Testis (tissue), 3 donors: ENCODE results near the gene BABAM2. TPM values are rescaled to one million over a fixed set of nuclear protein-coding genes. Genes with fewer than 3 reads are reported as not detected.

Experiments
- DNase-seq: peaks from one replicate; pipeline ENCODE4 v3.0.0-alpha.2; 2019
- H3K27ac ChIP-seq, 2 donors: fragments of 200-600 bp; sonication (generic); one replicate each; pipeline ENCODE4 v1.5.1; 2019
- H3K27me3 ChIP-seq: fragments of 200-600 bp; sonication (generic); one replicate; pipeline ENCODE4 v1.5.1; 2019
- H3K36me3 ChIP-seq: fragments of 200-600 bp; sonication (generic); one replicate; pipeline ENCODE4 v1.5.1; 2017; ENCODE audit warnings: low read depth; ENCODE audit errors: missing control alignments
- H3K4me1 ChIP-seq: fragments of 200-600 bp; sonication (generic); one replicate; pipeline ENCODE4 v1.5.1; 2019
- H3K4me3 ChIP-seq, 2 donors: fragments of 200-600 bp; sonication (generic); one replicate each; pipeline ENCODE4 v1.5.1; 2017 to 2019
- H3K9me3 ChIP-seq: fragments of 200-600 bp; sonication (generic); one replicate; pipeline ENCODE4 v1.5.1; 2017
- POLR2A ChIP-seq: fragments of 450-650 bp; IDR thresholded peaks from one replicate; pipeline ENCODE4 v1.6.1; 2017; ENCODE audit warnings: antibody characterized with exemption, mild to moderate bottlenecking, moderate library complexity
- WGBS, 2 donors: methylation state at CpG; one replicate each; pipeline ENCODE4 v1.1.5; 2018; 5-methylcytosine and 5-hydroxymethylcytosine counted together
- intact Hi-C: fragments of 100-400 bp; cut with DNase I; formaldehyde crosslinking; loops from one replicate; pipeline ENCODE4 v1.15.1; 2023; ENCODE audit warnings: low total_unique reads
- polyA plus RNA-seq: library from polyadenylated mRNA; stranded (reverse); fragments of 350-450 nt; fragmentation: Illumina TruSeq; extraction: RNeasy Lipid Tissue Mini Kit (QIAGEN cat#74804); gene quantifications from one replicate; pipeline ENCODE4 v1.2.3, GENCODE V29; 2014; ENCODE audit warnings: low read depth, low replicate concordance; ENCODE audit not compliant: insufficient read depth
- total RNA-seq, 2 donors: library from RNA; depleted of rRNA; stranded (reverse); fragments of >200 nt; gene quantifications; one replicate each; pipeline ENCODE4 v1.2.3, GENCODE V29; 2016
- TF ChIP-seq, protein P1 (sequence below), 3 experiments: fragments of 450-650 bp in 2 of 3; fragments of 200-600 bp in 1 of 3; sonication (generic) in 1 of 3; IDR thresholded peaks; one replicate each; pipeline ENCODE4 v1.5.1; 2016 to 2019; ENCODE audit warnings: antibody characterized with exemption in 3 of 3, mild to moderate bottlenecking in 2 of 3, moderate library complexity in 1 of 3

Gene BABAM2
- total and polyA plus RNA-seq, 3 donors from 2014 or later: 49.2 to 70.6 (median 59.1) TPM

DNA sequence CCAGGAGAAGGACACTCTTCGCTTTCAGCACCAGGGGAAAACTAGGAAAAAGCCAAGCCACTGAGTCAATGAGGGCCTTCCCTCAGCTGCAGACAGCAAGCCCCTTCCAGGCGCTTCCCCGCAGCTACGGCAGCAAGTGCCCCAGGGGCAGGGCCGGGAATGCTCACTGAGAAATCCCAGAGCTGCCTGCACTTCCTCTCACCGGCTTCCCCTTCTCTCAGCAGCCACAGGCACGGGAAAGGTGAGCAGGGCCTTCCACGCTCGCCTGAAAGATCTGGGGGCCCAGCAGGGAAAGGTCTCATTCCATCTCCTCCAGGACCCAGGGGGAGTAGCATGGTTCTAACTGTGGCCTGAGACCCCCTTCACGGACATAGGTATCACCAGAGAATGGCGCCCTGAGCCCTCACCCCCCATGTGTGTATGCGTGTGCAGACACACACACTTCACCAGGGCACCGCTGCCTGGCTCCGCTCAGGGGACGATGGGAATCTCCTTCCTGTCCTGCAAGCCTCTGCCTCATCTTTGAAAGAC lies 472.5 kb downstream of the BABAM2 start:
- Histone ChIP-seq H3K9me3 (no peaks in the 10 kb centered on the region), H3K4me1 (no peaks in the 10 kb centered on the region), H3K27me3 (no peaks in the 10 kb centered on the region), H3K4me3 (no peak overlapping the region), H3K27ac (no peak overlapping the region), H3K36me3 (no peaks in the 10 kb centered on the region)
- intact Hi-C loops: no loop called here
- no peak for DNase-seq
- 91 to 96% methylated on average over 12 to 15 of the region's 15 CpGs for WGBS, 2 donors
- no peak for TF ChIP-seq POLR2A
- TF ChIP-seq, protein P1, sequence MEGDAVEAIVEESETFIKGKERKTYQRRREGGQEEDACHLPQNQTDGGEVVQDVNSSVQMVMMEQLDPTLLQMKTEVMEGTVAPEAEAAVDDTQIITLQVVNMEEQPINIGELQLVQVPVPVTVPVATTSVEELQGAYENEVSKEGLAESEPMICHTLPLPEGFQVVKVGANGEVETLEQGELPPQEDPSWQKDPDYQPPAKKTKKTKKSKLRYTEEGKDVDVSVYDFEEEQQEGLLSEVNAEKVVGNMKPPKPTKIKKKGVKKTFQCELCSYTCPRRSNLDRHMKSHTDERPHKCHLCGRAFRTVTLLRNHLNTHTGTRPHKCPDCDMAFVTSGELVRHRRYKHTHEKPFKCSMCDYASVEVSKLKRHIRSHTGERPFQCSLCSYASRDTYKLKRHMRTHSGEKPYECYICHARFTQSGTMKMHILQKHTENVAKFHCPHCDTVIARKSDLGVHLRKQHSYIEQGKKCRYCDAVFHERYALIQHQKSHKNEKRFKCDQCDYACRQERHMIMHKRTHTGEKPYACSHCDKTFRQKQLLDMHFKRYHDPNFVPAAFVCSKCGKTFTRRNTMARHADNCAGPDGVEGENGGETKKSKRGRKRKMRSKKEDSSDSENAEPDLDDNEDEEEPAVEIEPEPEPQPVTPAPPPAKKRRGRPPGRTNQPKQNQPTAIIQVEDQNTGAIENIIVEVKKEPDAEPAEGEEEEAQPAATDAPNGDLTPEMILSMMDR (IDR thresholded peaks at IDR 0.05): no peak

DNA sequence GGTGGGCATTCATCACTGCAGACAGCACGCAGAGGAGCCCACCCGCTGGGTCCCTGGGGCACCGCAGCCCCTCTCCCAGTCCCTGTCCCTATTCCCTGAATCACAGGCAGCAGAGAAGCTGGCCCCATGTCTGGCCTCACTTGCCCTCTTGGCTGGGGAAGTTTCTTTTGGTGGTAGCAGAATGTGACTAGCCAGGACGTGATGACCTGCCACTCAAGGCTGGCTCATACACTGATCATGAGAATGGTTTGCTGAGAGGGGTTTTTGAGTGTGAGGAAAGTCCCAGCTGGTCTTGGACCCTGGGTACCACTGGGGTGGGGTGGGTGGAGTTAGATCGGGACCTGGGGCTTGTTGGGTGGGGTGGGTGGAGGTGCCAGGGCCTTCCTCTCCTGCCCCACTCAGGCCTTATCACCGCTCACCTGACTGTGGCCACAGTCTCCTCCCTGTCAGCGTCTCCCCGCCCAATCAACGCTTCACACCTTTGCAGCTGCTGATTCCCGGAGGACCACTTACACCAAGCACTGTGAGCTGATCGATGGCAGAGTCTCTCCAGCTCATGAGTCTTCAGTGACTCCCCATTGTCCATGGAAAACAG lies 473.3 kb downstream of the BABAM2 start:
- H3K9me3 ChIP-seq: no peaks in the 10 kb centered on the region
- intact Hi-C loops: no loop called here
- H3K27ac ChIP-seq: no peak overlapping the region
- no peak for TF ChIP-seq POLR2A
- TF ChIP-seq, protein P1 (IDR thresholded peaks at IDR 0.05): no peak
- no peak overlapping the region for H3K4me3 ChIP-seq
- no peak for DNase-seq
- H3K4me1 ChIP-seq: no peaks in the 10 kb centered on the region
- WGBS, 2 donors: 91 to 95% methylated on average over 9 to 11 of the region's 11 CpGs
- no peaks in the 10 kb centered on the region for H3K27me3 ChIP-seq
- H3K36me3 ChIP-seq: no peaks in the 10 kb centered on the region

DNA sequence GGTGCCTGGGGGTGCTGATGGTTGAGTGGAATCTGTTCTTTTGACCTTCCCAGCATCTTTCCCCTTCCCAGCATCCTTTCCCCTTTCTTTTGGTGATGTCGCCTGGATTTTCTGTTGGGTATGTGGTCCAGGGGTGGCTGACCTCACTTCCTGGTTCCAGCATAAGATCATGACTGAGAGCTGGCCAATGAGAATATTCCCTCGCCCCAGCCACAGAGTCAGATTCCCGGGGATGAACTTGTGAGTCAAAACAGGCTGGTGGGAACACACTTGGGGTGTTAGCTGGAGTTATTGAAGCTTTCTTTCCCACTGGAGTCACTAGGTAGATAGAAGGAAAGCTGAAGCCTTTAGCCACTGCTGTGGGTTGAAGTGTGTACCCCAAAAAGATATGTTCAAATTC lies 474.1 kb downstream of the BABAM2 start:
- H3K4me1 ChIP-seq: no peaks in the 10 kb centered on the region
- H3K4me3 ChIP-seq: no peak overlapping the region
- 83 to 97% methylated on average over 3 of the region's 3 CpGs for WGBS, 2 donors

DNA sequence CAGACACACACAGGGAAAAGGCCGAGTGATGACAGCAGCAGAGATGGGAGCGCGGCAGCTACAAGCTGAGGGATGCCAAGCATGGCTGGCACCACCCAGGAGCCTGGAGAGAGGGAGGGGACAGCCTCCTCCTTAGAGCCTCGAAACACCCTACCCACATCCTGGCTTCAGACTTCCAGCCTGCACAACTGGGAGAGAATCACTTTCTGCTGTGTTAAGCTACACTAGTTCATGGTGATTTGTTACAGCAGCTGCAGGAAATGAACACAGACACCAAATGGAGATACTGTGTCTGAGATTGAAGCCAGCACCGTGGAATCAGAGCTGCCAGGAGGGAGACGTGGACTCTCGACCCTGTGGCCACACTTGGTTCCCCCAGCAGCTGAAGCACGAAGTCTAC lies 474.6 kb downstream of the BABAM2 start:
- 67 to 89% methylated on average over 8 of the region's 8 CpGs for WGBS, 2 donors
- H3K27ac ChIP-seq: no peak overlapping the region
- intact Hi-C loops: no loop called here
- no peak overlapping the region for H3K4me3 ChIP-seq
- no peaks in the 10 kb centered on the region for H3K4me1 ChIP-seq
- no peaks in the 10 kb centered on the region for H3K9me3 ChIP-seq
- H3K27me3 ChIP-seq: no peaks in the 10 kb centered on the region
- no peak for TF ChIP-seq POLR2A
- TF ChIP-seq, protein P1 (IDR thresholded peaks at IDR 0.05): no peak
- no peaks in the 10 kb centered on the region for H3K36me3 ChIP-seq
- DNase-seq: no peak

More for the DNA sequence above, 474.1 kb downstream of the BABAM2 start:
- intact Hi-C loops: no loop called here
- no peak overlapping the region for H3K27ac ChIP-seq
- TF ChIP-seq, protein P1 (IDR thresholded peaks at IDR 0.05): no peak
- TF ChIP-seq POLR2A: no peak
- H3K27me3 ChIP-seq: no peaks in the 10 kb centered on the region
- H3K36me3 ChIP-seq: no peaks in the 10 kb centered on the region
- no peak for DNase-seq
- H3K9me3 ChIP-seq: no peaks in the 10 kb centered on the region

DNA sequence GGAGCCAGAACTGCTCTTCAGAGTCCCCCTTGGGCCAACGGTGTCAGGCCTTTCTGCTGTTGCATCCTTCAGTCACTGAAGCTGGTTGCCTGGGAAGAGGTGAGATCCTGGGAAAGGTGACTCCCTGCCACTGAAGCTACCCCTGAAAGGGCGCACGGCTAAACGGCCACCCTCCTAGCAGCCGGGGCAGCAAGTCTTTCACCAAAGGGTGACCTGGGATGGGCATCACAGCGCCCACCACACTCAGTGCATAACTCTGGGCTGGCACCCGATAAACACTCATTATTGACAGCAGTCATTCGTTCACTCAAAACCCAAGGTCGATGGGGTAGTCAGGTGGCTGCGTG lies 475.6 kb downstream of the BABAM2 start:
- no peak for TF ChIP-seq POLR2A
- TF ChIP-seq, protein P1 (IDR thresholded peaks at IDR 0.05): no peak
- Histone ChIP-seq H3K4me1 (no peaks in the 10 kb centered on the region), H3K27ac (no peak overlapping the region)

More for the DNA sequence above, 475.6 kb downstream of the BABAM2 start:
- 85 to 89% methylated on average over 4 to 10 of the region's 10 CpGs for WGBS, 2 donors
- no peaks in the 10 kb centered on the region for H3K9me3 ChIP-seq
- intact Hi-C loops: no loop called here
- no peaks in the 10 kb centered on the region for H3K27me3 ChIP-seq
- no peaks in the 10 kb centered on the region for H3K36me3 ChIP-seq
- no peak overlapping the region for H3K4me3 ChIP-seq
- DNase-seq: no peak
